GM18526 (cell line): ENCODE measurements around the gene CFAP97.

ENCODE experiments used
- POLR2A ChIP-seq: IDR thresholded peaks from 3 replicates; pipeline ENCODE4 v1.6.1; 2011; ENCODE audit not compliant: insufficient read length; ENCODE audit errors: extremely low read depth

Gene CFAP97

GRCh38 chr4:185209031-185209851 lies 5.4 kb upstream of the CFAP97 start, which contains the start of gene SNX25:
Gene SNX25 (plus strand): TSS chr4:185209598. CDS start chr4:185209827, 229 bp downstream.
- TF ChIP-seq POLR2A = peak; percentile 85

GRCh38 chr4:185207466-185207865 lies 3.7 kb upstream of the CFAP97 start:
- no peak for TF ChIP-seq POLR2A

- no peak for TF ChIP-seq POLR2A
Observed at GRCh38 chr4:185205697-185206342, 2.0 kb upstream of the CFAP97 start.

- no peak for TF ChIP-seq POLR2A
Observed at GRCh38 chr4:185204238-185204910, 574 bp upstream of the CFAP97 start.

GRCh38 chr4:185202984-185203485 lies 765 bp downstream of the CFAP97 start:
- no peak for TF ChIP-seq POLR2A

GRCh38 chr4:185201977-185202962 lies 1.5 kb downstream of the CFAP97 start:
- TF ChIP-seq POLR2A = no peak

- TF ChIP-seq POLR2A = no peak
Observed at GRCh38 chr4:185196437-185196836, 7.4 kb downstream of the CFAP97 start.

- no peak for TF ChIP-seq POLR2A
Observed at GRCh38 chr4:185194924-185195888, 8.6 kb downstream of the CFAP97 start.

GRCh38 chr4:185192059-185192458 lies 11.7 kb downstream of the CFAP97 start:
- TF ChIP-seq POLR2A = no peak

- TF ChIP-seq POLR2A = no peak
Observed at GRCh38 chr4:185190306-185190856, 13.4 kb downstream of the CFAP97 start.

GRCh38 chr4:185189606-185190305 lies 14.0 kb downstream of the CFAP97 start:
- TF ChIP-seq POLR2A = no peak

GRCh38 chr4:185186769-185187168 lies 17.0 kb downstream of the CFAP97 start:
- TF ChIP-seq POLR2A = no peak

GRCh38 chr4:185183622-185184281 lies 20.0 kb downstream of the CFAP97 start:
- no peak for TF ChIP-seq POLR2A
